Astrocyte of the hippocampus (primary cell): ENCODE measurements around the gene DHFR.

Experiments
- DNase-seq: peaks from one replicate; pipeline ENCODE4 v3.0.0; 2011; ENCODE audit warnings: low read depth, low spot score

Gene DHFR

DNA sequence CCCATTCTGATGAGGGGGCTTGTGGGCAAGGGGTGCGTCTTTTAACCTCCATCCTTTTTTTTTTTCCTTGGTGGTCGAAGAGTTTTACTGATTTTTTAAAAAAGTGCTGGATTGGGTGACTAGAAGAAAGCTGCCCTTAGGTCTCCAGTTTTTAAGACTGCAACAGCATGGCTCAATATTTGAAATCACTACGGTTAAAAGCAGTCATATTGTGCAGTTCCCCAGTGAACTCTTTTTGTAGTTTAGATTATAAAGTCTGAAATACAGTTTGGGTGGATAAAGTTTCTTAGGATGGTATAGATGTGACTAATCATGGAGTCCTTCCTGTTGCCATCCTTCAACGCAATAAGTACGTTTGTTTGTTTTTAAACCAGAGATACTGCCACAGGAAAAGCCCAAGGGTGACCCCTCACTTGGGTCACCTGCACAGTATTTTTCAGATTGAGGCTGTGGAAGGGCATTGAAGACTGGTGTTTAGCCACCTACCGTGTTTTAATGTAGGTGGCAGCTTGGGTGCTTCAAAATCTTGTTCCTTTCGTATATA lies 520 bp upstream of the DHFR start:
- no peak for DNase-seq

DNA sequence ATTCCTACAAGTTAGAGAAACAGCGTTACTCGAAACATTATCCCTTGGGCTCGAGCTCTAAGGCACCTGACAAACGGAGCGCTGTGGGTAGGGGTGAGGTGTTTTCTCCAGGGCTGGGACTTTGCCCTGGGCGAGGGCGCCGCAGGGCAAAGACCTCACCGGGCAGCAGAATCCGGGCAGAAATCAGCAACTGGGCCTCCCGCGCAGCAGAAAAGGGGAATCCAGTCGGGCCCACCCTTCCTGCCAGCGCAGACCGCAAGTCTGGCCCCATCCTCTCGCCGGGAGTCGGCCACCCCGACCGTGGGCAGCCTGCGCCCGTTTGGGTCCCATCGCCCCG lies 761 bp downstream of the DHFR start:
- DNase-seq = peak; percentile 7

DNA sequence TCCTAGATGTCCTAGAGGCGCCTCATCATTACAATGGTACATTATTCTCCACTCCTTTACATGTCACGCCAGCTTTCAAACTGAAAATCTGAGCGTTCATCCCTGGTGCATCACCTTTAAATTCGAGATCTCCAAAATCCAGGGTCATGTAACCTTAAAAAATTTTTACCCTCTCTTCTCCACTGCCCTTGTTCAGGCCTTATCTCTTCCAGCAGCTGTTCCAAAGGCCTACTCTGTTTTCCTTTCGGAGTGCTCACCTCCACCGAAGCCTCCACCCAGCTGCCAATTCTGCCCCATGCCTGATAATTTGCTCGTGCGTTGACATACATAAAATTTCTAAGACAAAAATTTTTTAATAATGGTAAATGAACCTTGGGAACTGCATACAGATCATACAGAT lies 1.3 kb downstream of the DHFR start:
- no peak for DNase-seq

DNA sequence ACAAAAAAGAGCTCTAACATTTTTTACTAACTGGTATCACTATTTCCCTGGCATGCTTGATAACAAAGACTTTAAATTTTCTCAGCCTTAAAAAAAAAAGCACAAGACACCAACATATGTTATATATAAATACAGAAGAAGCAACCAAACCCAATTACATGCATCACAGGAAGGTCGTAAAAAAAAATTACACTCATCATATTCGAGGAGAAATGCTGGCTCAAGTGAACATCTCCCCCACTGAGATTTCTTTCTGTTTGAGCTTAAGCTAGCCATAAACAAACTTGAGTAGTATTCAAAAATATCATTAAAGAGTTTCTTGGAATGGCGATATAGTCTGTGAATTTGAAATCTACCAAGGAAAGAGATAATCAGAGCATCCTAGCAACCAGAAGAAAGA lies 7.9 kb downstream of the DHFR start:
- DNase-seq = no peak

DNA sequence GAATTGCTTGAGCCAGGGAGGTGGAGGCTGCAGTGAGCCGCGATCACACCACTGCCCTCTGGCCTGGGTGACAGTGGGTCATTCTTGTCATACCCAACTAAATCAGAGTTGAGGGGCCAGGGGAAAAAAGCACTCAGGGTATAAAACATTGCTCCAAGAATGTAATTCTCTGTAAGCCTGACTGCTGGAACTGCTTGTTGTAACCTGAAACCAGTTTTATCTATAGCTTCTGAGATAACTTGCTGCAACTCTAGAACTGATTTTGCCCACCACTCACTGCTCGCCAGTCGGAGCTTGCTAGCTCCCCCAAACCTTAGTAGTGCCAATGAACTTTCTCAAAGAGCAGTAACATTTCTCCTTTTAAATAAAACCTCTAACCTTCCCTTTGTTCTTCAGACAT lies 9.9 kb downstream of the DHFR start:
- no peak for DNase-seq

DNA sequence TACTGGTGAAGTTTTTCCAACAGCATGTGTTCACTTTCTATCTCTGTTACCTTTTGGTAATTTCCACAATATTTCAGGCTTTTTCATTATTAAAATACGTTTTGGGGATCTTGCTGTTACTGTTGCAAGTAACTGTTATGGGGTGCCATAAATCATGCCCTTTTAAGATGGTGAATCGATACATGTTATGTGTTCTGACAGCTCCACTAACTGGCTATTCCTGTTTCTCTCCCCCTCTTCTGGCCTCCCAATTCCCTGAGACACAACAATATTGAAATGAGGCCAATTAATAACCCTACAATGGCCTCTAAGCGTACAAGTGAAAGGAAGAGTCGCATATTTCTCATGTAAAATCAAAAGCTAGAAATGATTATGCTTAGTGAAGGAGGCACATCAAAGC lies 13.4 kb downstream of the DHFR start:
- DNase-seq = no peak

DNA sequence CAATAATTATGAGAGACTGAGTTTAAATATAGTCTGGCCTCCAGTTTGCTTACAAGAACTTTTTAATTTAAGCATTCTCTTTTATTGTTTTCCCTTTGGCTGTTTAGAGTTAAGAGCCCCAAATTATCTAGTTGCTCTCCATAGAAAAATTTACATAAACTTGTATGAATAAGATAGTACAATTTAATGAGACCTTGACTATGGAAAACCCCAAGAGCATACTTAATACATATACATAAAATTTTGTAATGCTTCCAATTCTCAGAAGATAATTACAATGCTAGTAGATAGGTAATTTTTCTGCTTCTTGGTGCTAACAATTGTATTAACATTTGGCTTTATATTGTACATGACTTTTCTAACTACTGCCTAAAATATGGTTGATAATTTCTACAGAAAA lies 20.6 kb downstream of the DHFR start:
- DNase-seq = no peak

DNA sequence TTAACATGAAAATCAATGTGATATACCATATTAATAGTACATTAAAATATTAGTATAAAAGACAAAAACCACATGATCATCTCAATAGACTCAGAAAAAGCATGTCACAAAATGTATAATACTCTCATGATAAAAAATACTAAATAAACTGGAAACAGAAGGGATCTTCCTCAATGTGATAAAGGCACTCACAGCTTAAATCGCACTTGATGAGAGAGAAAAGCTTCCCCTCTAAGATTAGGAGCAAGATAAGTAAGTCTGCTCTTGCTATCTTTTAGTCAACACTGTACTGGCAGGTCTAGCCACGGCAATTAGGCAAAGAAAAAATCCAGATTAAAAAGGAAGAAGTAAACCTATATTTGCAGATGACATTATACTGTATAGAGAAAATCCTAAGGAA lies 22.1 kb downstream of the DHFR start:
- no peak for DNase-seq

DNA sequence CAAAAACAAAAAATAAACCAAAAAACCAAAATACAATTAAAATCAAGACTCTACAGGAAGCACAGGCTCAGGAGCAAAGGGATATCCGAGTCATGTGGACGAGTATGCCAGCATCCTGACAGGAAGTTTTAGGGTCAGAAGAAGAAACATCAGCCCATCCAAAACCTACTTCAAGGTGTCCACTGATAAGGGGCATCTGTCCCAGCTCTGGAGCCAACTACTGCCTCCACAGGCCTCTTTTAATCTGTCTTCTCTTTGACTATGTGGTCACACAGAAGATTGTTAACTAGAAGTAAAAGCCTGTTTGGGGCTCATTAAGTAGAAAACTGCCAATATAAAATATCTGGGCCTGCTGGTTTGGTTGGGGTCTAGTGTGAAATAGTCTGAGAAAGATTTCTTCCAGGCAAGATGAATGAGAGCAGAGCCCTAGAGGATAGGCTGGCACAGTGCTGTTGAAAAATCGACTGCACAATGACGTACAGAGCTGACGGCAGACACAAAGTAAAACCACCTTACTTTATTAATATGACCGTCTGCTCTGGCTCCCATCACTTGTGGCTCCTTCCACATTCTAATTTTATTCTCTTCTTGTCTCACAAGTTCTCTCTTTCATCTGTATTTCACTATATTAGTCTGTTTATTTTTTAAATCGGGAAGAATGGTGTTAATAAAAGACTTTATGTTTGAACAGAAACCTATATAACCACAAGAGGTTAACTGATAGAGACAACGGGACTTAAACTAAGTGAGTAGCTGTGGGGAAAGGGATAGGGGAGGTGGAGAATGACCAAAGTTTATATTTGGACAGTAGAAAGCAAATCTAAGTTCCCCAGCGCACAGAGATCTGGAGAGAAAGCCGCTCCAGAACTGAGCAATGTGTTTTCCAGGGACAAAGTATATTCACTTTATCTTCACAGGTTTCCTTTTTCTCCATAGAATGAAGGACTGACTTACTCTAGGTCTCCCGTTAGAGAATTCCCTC lies 23.2 kb downstream of the DHFR start:
- DNase-seq = no peak

DNA sequence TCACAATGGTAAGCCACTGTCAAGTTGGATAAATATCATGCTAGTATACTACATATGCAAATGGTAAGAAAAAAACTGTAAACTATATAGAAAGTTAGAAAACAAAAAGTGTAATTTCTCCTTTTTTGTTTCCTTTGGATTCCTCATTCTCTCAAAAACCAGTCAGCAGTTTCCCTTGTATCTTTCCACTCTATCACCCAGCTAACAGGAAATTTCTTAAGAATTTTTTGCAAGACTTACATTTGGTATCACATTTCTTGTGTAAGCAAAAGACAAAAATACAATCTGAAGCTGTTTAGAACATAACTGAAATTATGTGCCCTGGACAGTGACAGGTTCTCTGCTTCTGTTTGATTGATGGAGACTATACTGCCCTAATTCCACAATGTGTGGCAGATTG lies 25.5 kb downstream of the DHFR start:
- DNase-seq = no peak

DNA sequence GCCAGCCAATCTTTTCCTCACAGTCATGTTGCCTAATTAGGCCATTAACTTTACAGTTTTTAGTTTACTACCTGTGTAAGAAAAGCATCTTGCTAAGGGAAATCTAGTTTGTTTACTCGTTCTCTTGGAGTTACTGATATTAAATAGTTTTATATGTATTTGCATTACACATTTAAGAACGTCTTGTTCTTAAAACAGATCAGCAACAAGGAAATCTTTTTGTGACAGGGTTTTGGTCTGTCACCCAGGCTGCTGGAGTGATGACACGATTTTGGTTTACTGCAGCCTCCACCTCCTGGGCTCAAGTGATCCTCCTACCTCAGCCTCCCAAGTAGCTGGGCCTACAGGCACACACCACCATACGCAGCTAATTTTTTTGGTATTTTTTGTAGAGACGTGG lies 29.6 kb downstream of the DHFR start:
- DNase-seq = no peak

DNA sequence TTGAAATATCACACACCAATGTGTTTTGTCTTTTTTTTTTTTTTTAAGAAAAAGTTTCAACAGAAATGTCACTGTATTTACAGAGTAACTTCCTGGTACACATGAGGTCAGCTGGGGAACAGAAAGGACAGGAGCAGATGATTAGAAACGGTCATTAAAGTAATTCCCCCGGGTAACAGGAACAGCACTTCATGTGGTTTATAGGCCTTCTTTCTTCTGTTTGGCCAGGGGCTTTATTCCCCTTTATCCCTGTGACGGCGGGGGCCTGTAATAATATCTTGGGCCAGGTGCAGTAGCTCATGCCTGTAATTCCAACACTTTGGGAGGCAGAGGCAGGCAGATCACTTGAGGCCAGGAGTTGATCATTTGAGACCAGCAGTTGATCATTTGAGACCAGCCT lies 30.8 kb downstream of the DHFR start:
- DNase-seq = no peak

DNA sequence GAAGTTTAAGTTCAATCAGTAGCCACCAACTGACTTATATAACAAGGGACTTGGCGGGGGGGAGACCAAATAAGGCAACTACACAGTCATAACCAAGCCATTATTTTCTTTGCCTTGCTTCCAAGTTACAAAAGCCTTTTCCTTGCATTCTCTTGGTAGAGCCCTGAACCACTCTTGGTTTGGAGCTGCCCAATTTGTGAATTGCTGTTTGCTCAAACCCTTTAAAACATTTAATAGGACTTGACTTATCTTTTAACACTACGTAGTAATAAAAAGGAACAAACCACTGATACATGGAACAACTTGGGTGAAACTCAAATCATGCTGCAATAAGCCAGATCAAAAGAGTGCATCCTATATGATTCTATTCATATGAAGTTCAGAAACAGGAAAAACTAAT lies 32.0 kb downstream of the DHFR start:
- DNase-seq = peak; percentile 20

DNA sequence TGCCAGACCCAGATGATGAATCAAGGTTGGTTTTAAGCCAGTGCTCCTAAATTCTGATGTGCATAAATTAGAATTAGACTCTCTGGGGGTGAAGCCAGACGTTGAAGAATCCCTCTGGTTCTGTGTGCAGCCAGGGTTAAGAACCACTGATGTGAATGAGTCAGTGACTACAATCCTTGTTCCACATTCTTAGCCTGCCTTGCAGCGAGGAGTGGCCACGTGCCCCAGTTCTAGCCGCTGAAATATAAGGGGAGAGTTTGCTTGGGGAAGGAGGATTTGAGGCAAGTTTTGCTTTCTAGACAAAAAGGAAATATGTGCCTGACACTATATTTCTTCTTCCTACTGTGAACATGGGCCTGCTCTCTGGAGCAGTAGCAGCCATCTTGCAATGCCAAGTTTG lies 34.6 kb downstream of the DHFR start:
- DNase-seq = peak; percentile 91

DNA sequence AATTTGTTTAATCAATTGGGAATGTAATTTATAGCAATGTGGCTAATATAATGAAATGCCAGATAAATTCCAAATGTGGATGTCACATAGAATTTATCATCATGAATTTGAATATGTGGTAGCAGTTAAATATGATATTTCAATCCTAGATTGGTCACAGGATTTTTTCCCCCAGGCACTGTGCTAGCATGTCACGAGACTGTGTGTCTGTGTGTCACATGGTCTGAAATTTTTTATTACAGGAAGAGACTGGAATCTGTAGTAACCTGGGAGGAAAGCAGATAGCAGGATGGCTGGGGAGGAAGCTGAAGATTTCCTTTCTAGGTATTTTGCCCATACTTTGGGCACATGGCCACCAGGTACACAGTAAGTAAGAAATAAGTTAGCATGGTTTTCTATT lies 35.7 kb downstream of the DHFR start:
- no peak for DNase-seq

DNA sequence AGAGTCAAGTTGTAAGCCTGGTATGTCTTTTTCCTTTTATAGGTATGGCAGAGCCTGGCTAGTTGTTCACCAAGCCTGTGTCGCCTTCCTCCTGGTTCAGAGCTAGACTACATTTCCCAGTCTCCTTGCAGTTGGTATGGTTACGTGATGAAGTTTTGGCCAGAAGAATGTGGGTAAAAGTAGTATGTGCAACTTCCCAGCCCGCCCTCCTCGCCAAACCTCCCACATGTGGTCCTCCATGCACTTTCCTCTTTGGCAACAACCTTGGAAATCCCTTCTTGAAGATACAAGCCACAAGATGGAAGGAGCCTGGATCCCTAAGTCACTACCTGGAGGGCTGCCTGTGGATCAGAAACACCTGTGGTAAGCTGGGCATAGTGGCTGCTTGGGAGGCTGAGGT lies 36.3 kb downstream of the DHFR start:
- DNase-seq = no peak

DNA sequence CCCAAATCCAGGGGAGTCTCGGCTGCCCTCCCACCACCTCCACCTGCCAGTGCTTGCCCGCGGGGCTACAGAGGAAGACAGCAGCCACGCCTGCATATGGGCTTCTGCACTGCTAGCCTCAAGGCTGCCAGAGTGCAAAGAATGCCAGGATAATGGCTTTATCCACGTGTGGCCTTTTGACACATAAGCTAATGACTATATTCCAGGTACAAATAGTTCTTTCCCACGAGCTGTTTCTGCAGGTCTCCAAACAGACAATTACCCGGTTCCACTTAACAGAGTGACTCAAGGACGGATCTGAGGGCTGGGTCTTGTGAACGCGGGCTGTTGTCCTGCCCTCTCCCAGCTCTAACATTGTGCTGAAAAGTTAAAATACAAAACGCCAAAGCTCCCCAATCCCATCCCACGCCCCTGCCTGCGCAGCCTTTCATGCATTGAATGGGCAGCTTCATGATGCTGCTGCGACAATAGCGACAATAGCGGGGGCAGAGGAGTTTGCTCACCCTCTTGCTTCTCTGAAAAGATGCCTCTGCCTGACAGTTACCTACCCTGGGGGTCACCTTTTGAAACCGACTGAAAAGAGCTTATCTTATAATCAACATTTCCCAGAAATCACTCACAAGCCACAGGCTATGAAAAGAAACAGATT lies 39.4 kb downstream of the DHFR start:
- DNase-seq = peak; percentile 40

DNA sequence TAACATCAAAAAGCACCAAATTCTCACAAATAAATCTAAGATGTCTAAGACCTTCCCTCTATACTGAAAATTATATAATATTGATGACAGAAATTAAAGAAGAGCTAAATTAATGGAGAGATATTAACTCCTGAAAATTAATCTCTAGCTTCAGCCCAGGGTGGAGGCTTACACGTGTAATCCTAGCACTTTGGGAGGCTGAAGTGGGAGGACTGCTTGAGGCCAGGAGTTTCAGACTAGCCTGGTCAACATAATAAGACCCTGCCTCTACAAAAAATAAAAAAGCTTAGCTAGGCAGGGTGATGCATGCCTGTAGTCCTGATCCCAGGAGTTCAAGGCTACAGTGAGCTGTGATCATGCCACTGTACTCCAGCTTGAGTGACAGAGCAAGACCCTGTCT lies 45.1 kb downstream of the DHFR start:
- no peak for DNase-seq

DNA sequence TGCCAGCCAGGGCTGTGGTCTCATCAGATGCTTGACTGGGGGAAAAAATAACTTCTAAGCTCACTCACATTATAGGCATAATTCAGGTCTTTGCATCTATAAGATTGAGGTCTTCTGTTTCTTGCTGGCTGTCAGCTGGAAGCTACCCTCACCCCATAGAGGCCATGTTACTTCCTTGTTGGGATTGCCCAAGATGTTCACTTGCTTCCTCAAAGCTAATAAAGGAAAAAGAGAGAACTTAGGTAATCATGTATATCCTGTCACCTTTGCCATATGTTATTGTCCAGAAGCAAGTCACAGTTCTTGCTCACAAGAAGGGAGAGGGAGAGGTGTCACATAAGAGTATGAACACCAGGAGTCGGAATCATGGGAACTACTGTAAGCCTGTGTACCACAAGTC lies 46.1 kb downstream of the DHFR start:
- DNase-seq = no peak

DNA sequence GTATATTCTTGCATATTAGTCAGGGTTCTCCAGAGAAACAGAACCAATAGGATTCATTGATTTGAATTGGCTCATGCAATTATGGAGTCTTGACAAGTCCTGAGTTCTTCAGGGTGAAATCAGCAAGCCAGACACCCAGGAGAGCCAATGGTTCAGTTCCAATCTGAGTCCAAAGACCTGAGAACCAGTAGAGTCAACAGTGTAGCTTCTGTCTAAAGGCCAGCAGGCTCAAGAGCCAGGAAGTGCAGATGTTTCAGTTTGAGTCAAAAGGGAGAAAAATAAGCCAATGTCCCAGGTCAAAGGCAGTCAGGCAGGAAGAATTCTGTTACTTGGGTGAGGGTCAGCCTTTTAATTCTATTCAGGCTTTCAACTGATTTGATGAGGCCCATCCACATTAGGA lies 47.0 kb downstream of the DHFR start:
- DNase-seq = no peak

DNA sequence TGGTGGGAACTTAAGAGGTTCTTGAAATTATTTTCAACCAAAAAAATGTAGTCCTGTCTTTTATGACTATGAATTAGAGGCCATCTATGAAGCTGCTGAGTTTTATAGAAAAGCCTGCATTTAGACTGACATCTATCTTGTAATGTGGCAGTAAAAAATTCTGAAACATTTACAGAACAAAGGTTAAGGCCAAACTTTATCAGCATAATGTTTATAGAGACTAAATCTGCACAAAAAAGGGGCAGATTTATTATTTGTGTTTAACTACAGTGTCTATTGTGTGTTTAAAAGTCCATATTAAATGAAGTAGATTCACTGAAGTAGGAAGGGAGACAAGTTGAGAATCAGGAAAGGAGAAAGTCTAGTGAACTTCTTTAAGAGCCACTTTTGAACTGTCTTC lies 47.4 kb downstream of the DHFR start:
- DNase-seq = no peak

DNA sequence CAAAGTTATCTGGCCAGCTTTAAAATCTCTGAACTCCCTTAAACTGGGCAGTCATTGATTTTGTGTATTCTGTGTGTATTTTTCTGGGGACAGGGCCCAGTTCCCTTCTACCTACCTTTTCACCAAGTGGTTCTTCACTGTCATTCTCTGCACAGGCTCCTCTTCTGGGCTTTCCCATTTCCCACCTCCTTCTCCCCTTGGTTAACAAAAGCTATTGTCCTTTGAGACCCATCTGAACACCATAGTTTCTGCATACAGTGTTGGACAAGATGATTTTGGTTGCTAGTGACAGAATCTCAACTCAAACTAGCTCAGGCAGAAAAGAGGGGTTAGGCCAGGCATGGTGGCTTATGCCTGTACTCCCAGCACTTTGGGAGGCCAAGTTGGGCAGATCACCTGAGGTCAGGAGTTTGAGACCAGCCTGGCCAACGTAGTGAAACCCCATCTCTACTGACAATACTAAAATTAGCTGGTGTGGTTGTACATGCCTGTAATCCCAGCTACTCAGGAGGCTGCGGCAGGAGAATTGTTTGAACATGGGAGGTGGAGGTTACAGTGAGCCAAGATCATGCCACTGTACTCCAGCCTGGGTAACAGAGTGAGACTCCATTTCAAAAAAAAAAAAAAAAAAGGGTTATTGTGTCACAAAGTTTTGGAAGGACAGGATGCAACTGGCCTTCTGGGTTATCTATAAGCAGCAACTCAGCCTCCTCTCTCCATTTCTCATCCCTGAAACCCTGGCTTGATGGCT lies 53.7 kb downstream of the DHFR start:
- DNase-seq = no peak
